ENCODE measurements around the gene GHDC. TPM values are rescaled to one million over a fixed set of nuclear protein-coding genes. Genes with fewer than 3 reads are reported as not detected.
"Not testable (repeated sequence)": the region's sequence is repeated elsewhere in the genome, so short reads cannot be mapped to it uniquely, and the experiment has no call there.

Gene GHDC
- total RNA-seq, 1 donor from 2014 or later: 5.4 TPM

GRCh38 chr17:42146911-42147607, 47.2 kb downstream of the GHDC start:
- no peak for DNase-seq

DNA sequence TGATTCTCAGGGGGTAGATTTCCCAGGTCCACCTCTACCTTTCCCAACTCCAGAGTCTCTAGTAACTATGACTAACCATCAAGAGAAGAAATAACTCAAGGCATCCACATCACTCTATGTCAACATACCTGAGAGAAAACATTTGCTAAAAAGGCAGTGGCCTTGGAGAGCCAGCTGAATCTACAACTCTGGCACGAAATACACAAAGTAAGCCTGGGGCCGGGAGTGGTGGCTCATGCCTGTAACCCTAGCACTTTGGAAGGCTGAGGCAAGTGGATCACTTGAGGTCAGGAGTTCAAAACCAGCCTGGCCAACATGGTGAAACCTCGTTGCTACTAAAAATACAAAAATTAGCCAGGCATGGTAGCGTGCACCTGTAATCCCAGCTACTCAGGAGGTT, 51.2 kb downstream of the GHDC start:
- DNase-seq: not testable (repeated sequence)

- no peak for DNase-seq
These were observed 51.9 kb downstream of the GHDC start for GRCh38 chr17:42142371-42142896.

DNA sequence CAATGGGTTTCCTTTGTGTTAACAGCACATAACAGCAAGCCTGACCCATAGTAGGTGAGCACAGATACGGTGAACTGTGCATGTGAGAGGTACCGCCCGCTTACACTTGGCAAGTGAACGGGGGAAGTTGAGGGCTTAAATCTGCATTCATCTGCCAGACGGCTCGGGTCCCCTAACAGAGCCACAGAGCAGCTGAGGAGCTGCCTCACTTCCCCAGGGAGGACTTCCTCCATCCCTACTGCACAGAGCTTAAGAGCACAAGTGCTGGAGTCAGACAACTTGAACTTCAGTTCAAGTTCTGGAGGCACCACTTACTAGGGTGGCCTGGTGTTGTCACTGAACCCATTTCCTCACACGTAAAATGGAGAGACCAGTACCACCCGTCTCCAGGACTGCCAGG, 52.9 kb downstream of the GHDC start:
- no peak for DNase-seq

GRCh38 chr17:42140690-42141089, 53.6 kb downstream of the GHDC start:
- not testable (repeated sequence) for DNase-seq

Other genes starting within 250 kb of the GHDC start
- gene CNP, start 227.7 kb downstream of the GHDC start, total RNA-seq: 34.0 TPM
- gene DNAJC7, start 177.1 kb downstream of the GHDC start, total RNA-seq: 74.8 TPM
- gene NKIRAS2, start 174.4 kb downstream of the GHDC start, total RNA-seq: 21.5 TPM
- gene C17orf113, start 143.9 kb downstream of the GHDC start, total RNA-seq: 1.8 TPM
- 1.3 TPM for gene ZNF385C, start 96.0 kb downstream of the GHDC start, total RNA-seq
- gene DHX58, start 81.8 kb downstream of the GHDC start, total RNA-seq: 5.4 TPM
- 19.2 TPM for gene KAT2A, start 73.1 kb downstream of the GHDC start, total RNA-seq
- not detected for gene HSPB9, start 71.7 kb downstream of the GHDC start, total RNA-seq
- 38.8 TPM for gene RAB5C, start 39.5 kb downstream of the GHDC start, total RNA-seq
- gene KCNH4, start 13.4 kb downstream of the GHDC start, total RNA-seq: not detected
- not detected for gene HCRT, start 9.0 kb downstream of the GHDC start, total RNA-seq
- 35.6 TPM for gene STAT5B, start 81.9 kb upstream of the GHDC start, total RNA-seq
- 27.8 TPM for gene STAT5A, start 94.0 kb upstream of the GHDC start, total RNA-seq
- gene STAT3, start 193.9 kb upstream of the GHDC start, total RNA-seq: 107 TPM
- gene CAVIN1, start 228.8 kb upstream of the GHDC start, total RNA-seq: 178 TPM